HG03432 (cell line): ENCODE measurements around the gene LSMEM2.
"Not testable (repeated sequence)": the region's sequence is repeated elsewhere in the genome, so short reads cannot be mapped to it uniquely, and the experiment has no call there.

Source experiments
- ATAC-seq: cut with Tn5 transposase; IDR thresholded peaks from one replicate; pipeline ENCODE4 v1.9.1; 2021; ENCODE audit warnings: mild to moderate bottlenecking, moderate library complexity; ENCODE audit not compliant: unreplicated experiment

LSMEM2 gene

GRCh38 chr3:50297384-50297775, 18.5 kb downstream of the LSMEM2 start:
- no peak for ATAC-seq

- ATAC-seq, result no peak
These were observed 19.2 kb downstream of the LSMEM2 start for GRCh38 chr3:50297896-50298725.

GRCh38 chr3:50298836-50299637, 20.1 kb downstream of the LSMEM2 start, which contains the start of the genes HYAL3 and NAA80:
TSS of gene HYAL3 (minus strand) at chr3:50299405. CDS start at chr3:50295602, 3,803 bp downstream.
TSS of gene NAA80 (minus strand) at chr3:50299405. CDS start at chr3:50297463, 1,942 bp downstream.
- ATAC-seq, result peak; percentile 88

GRCh38 chr3:50299638-50299928, 20.7 kb downstream of the LSMEM2 start:
- no peak for ATAC-seq

- ATAC-seq, result no peak
These were observed 21.2 kb downstream of the LSMEM2 start for GRCh38 chr3:50299929-50300680.

GRCh38 chr3:50300681-50301254, 21.9 kb downstream of the LSMEM2 start:
- no peak for ATAC-seq

- ATAC-seq, result no peak
These were observed 23.5 kb downstream of the LSMEM2 start for GRCh38 chr3:50302095-50303012.

GRCh38 chr3:50303013-50303815, 24.3 kb downstream of the LSMEM2 start, which contains the start of gene HYAL1:
TSS of gene HYAL1 (minus strand) at chr3:50303574. CDS start at chr3:50302956, 618 bp downstream.
- ATAC-seq, result no peak

- no peak for ATAC-seq
These were observed 25.7 kb downstream of the LSMEM2 start for GRCh38 chr3:50304601-50305000.

GRCh38 chr3:50312041-50312440, 33.2 kb downstream of the LSMEM2 start:
- not testable (repeated sequence) for ATAC-seq

- ATAC-seq, result no peak
These were observed 35.5 kb downstream of the LSMEM2 start for GRCh38 chr3:50314342-50314741.

GRCh38 chr3:50314816-50315215, 35.9 kb downstream of the LSMEM2 start:
- ATAC-seq, result no peak

GRCh38 chr3:50316657-50317242, 37.9 kb downstream of the LSMEM2 start:
- ATAC-seq, result no peak

- no peak for ATAC-seq
These were observed 38.4 kb downstream of the LSMEM2 start for GRCh38 chr3:50317300-50317699.

GRCh38 chr3:50318163-50318562, 39.3 kb downstream of the LSMEM2 start:
- ATAC-seq, result no peak

- ATAC-seq, result no peak
These were observed 39.7 kb downstream of the LSMEM2 start for GRCh38 chr3:50318615-50319014.

- no peak for ATAC-seq
These were observed 40.5 kb downstream of the LSMEM2 start for GRCh38 chr3:50319181-50319893.
